ENCODE results near the gene PPY.

GRCh38 chr17:43891851-43892646, 50.2 kb downstream of the PPY start:
- no peak for TF ChIP-seq CTCF (IDR thresholded peaks at IDR 0.05)
- TF ChIP-seq POLR2A (IDR thresholded peaks at IDR 0.05): no peak
